GM12873 (cell line): Measurements from ENCODE around the gene C9orf85.

Source experiments
- CTCF ChIP-seq: IDR thresholded peaks from 2 replicates; pipeline ENCODE4 v1.5.1; 2012; ENCODE audit warnings: low read depth, mild to moderate bottlenecking, moderate library complexity, low read length, control low read depth; ENCODE audit not compliant: insufficient read depth; ENCODE audit errors: missing control alignments

Gene C9orf85

GRCh38 chr9:71911061-71911907 is at the start of gene C9orf85, which contains the start of gene ABHD17B:
C9orf85 (plus strand) TSS chr9:71911639; CDS start chr9:71911735, 96 bp downstream.
ABHD17B (minus strand) TSS chr9:71911193; CDS start chr9:71875080, 36,113 bp downstream.
- no peak for TF ChIP-seq CTCF

DNA sequence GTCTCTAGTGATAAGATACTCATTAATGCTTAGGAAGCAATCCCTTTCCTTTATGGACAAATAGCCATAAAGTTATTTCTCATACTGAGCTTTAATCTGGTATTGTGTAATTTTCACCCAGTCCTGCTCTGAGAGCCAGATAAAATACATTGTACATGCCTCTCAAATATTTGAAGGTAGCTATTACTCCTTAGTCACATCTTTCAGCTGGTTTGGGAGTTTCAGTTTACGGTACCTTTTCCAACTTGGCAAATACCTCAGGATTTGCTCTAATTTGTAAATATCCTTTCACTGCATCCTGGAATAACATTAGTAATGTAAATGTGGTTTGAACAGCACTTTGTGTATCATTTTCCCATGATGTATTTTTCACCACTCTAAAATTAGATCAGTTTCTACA is 47.8 kb upstream of the C9orf85 start:
- TF ChIP-seq CTCF = no peak

DNA sequence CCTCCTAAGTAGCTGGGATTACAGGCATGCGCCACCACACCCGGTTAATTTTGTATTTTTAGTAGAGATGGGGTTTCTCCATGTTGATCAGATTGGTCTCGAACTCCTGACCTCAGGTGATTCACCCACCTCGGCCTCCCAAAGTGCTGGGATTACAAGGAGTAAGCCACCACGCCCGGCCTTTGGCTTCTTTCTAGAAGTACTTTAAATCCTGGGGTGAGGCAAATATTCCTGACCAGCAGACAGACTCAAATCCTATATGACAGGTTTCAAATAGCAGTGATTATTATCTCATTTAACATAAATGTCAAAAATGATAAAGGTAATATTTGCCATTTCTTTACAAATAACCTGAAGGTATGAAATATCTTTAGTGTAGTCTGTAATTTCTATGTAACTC is 36.1 kb upstream of the C9orf85 start:
- no peak for TF ChIP-seq CTCF

- TF ChIP-seq CTCF = no peak
Observed at GRCh38 chr9:71876106-71876505, 35.3 kb upstream of the C9orf85 start.

DNA sequence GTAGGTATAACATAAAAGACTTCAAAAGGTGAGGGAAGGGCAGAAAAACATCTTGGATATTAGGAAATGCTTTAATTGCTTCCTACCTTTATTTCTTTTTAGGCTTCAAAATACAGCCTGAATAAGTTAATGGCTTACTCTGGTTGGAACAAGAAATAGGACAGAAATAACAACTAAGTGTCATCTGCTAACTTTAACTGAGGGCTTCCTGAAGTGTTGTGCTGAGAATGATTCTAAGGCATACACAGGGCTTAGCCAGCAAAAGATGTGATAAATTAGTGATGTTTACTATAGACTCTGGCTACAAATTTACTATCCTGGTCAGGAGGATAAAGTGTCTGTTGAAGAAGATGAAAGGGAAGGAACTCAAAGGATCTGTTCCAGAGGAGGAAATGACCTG is 34.6 kb upstream of the C9orf85 start:
- TF ChIP-seq CTCF = no peak

- no peak for TF ChIP-seq CTCF
Observed at GRCh38 chr9:71878327-71879274, 32.8 kb upstream of the C9orf85 start.
